PC-3 (cell line): Measurements from ENCODE around the gene MNT. TPM values are rescaled to one million over a fixed set of nuclear protein-coding genes. Genes with fewer than 3 reads are reported as not detected.

Experiments
- ATAC-seq: fragments of 200-7000 bp; cut with Tn5 transposase; 2 replicates; pipeline ENCODE4 v1.9.1; 2020; ENCODE audit warnings: mild to moderate bottlenecking, moderate library complexity
- BruUV-seq: library from RNA; stranded (reverse); fragments of 400-500 nt; replicated peaks from 2 replicates; lab custom pipeline; 2021; lab: Mats Ljungman, UMichigan
- CTCF ChIA-PET: fragments of 300-600 bp; sonication (Branson Sonifier 250); formaldehyde crosslinking; loops from one replicate; lab custom pipeline; 2022; ENCODE audit warnings: antibody characterized with exemption; lab: Charles Lee
- POLR2A ChIA-PET: fragments of 300-600 bp; sonication (Branson Sonifier 250); formaldehyde crosslinking; loops from one replicate; lab custom pipeline; 2022; ENCODE audit warnings: antibody characterized with exemption; ENCODE audit not compliant: unreplicated experiment; lab: Charles Lee
- DNase-seq: peaks from one replicate; pipeline ENCODE4 v3.0.0-alpha.2; 2015
- H2AFZ ChIP-seq: fragments of 300-600 bp; sonication (generic); 2 replicates; pipeline ENCODE4 v1.6.0; 2016; ENCODE audit warnings: antibody characterized with exemption, low read length
- H3F3A ChIP-seq: fragments of 300-600 bp; sonication (generic); one replicate; pipeline ENCODE4 v1.6.0; 2017; ENCODE audit warnings: antibody characterized with exemption, low read length, control low read depth, mild to moderate bottlenecking; ENCODE audit not compliant: unreplicated experiment
- H3K27ac ChIP-seq: fragments of 300-600 bp; sonication (generic); 2 replicates; pipeline ENCODE4 v1.5.1; 2016; ENCODE audit warnings: mild to moderate bottlenecking, low read length
- H3K27me3 ChIP-seq: fragments of 300-600 bp; sonication (generic); 2 replicates; pipeline ENCODE4 v1.6.1; 2016; ENCODE audit warnings: low read length, mixed read lengths
- H3K36me3 ChIP-seq: fragments of 300-600 bp; sonication (generic); 2 replicates; pipeline ENCODE4 v1.6.1; 2016; ENCODE audit warnings: low read depth, mixed run types, low read length, mixed read lengths
- H3K4me1 ChIP-seq: fragments of 300-600 bp; sonication (generic); 2 replicates; pipeline ENCODE4 v1.5.1; 2016; ENCODE audit warnings: low read length; ENCODE audit not compliant: insufficient read depth
- H3K4me2 ChIP-seq: fragments of 300-600 bp; sonication (generic); 2 replicates; pipeline ENCODE4 v1.6.0; 2016; ENCODE audit warnings: low read length
- H3K4me3 ChIP-seq: fragments of 300-600 bp; sonication (generic); 2 replicates; pipeline ENCODE4 v1.5.1; 2016; ENCODE audit warnings: mild to moderate bottlenecking, low read length, mixed read lengths
- H3K79me2 ChIP-seq: fragments of 300-600 bp; sonication (generic); 2 replicates; pipeline ENCODE4 v1.6.1; 2017; ENCODE audit warnings: low read length, mixed read lengths
- H3K9ac ChIP-seq: fragments of 300-600 bp; sonication (generic); 2 replicates; pipeline ENCODE4 v1.6.0; 2016; ENCODE audit warnings: mild to moderate bottlenecking, low read length
- H3K9me2 ChIP-seq: fragments of 300-600 bp; sonication (generic); replicated peaks from 2 replicates; pipeline ENCODE4 v1.6.1; 2016; ENCODE audit warnings: mixed run types, low read length, mixed read lengths
- H3K9me3 ChIP-seq: fragments of 300-600 bp; sonication (generic); 2 replicates; pipeline ENCODE4 v1.6.1; 2016; ENCODE audit warnings: low read length, mixed read lengths
- H4K20me1 ChIP-seq: fragments of 300-600 bp; sonication (generic); 2 replicates; pipeline ENCODE4 v1.6.1; 2016; ENCODE audit warnings: low read length, mixed read lengths
- EZH2 ChIP-seq: fragments of 300-600 bp; sonication (generic); IDR thresholded peaks from one replicate; pipeline ENCODE4 v1.6.1; 2017; ENCODE audit warnings: antibody characterized with exemption, mild to moderate bottlenecking, low read length; ENCODE audit not compliant: unreplicated experiment
- EZH2phosphoT487 ChIP-seq: fragments of 300-600 bp; sonication (generic); IDR thresholded peaks from 2 replicates; pipeline ENCODE4 v1.6.1; 2018; ENCODE audit warnings: mild to moderate bottlenecking, antibody characterized with exemption, low read length, borderline replicate concordance
- intact Hi-C: fragments of 100-400 bp; cut with micrococcal nuclease; formaldehyde crosslinking; loops from 2 replicates; pipeline ENCODE4 v1.9.0; 2023
- total RNA-seq: library from RNA; depleted of rRNA; stranded (reverse); fragments of >200 nt; gene quantifications from 2 replicates; pipeline ENCODE4 v1.2.3, GENCODE V29; 2014
- TF ChIP-seq, protein P1 (sequence below): fragments of 300-600 bp; sonication (generic); conservative IDR thresholded peaks from 2 replicates; pipeline ENCODE4 v1.5.1; 2017; ENCODE audit warnings: antibody characterized with exemption, low read depth, mild to moderate bottlenecking, low read length

MNT gene
- total RNA-seq, 1 experiment from 2014 or later, result 19.1 TPM

DNA sequence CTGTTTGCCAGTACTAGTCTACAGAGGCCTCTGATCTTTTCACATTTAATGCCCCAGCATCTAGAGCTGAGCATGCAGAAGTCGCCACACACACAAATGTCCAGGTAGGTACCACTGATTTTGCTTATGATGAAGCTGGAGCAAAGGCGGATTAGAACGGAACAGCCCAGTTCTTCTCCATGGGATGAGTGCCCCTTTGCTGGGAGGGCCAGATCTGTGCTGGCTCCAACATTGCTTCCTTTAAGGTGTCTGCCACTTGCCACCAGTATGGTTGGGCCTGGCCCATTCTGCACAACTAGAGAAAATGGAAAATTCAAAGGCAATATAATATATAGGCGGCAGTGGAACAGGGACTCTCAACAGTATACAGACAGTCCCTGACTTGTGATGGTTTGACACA lies 2.2 kb upstream of the MNT start:
- H2AFZ ChIP-seq, result no peak overlapping the region
- H4K20me1 ChIP-seq, result peaks cover 6% of the 10 kb centered on the region; the same call in 1 of the 2 replicates
- H3K27ac ChIP-seq, result 0 out of 2 replicates have a peak overlapping the region, but pooled peaks have one; percentile 5
- peaks cover 21% of the 10 kb centered on the region for H3K79me2 ChIP-seq
- no peaks in the 10 kb centered on the region for H3K9me2 ChIP-seq
- no peaks in the 10 kb centered on the region for H3K9me3 ChIP-seq
- DNase-seq (no peak), ATAC-seq (no peak)
- peaks cover 17% of the 10 kb centered on the region for H3F3A ChIP-seq
- TF ChIP-seq EZH2phosphoT487 (no peak), EZH2 (no peak)
- TF ChIP-seq, protein P1, sequence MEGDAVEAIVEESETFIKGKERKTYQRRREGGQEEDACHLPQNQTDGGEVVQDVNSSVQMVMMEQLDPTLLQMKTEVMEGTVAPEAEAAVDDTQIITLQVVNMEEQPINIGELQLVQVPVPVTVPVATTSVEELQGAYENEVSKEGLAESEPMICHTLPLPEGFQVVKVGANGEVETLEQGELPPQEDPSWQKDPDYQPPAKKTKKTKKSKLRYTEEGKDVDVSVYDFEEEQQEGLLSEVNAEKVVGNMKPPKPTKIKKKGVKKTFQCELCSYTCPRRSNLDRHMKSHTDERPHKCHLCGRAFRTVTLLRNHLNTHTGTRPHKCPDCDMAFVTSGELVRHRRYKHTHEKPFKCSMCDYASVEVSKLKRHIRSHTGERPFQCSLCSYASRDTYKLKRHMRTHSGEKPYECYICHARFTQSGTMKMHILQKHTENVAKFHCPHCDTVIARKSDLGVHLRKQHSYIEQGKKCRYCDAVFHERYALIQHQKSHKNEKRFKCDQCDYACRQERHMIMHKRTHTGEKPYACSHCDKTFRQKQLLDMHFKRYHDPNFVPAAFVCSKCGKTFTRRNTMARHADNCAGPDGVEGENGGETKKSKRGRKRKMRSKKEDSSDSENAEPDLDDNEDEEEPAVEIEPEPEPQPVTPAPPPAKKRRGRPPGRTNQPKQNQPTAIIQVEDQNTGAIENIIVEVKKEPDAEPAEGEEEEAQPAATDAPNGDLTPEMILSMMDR, result no peak
- no peaks in the 10 kb centered on the region for H3K36me3 ChIP-seq
- peaks cover 53% of the 10 kb centered on the region for H3K4me1 ChIP-seq
- intact Hi-C loops, result no loop called here
- no peak overlapping the region for H3K4me2 ChIP-seq
- H3K9ac ChIP-seq, result no peak overlapping the region
- BruUV-seq, result no TSS peak
- CTCF ChIA-PET, result no interaction called here
- no peaks in the 10 kb centered on the region for H3K27me3 ChIP-seq
- POLR2A ChIA-PET, result no interaction called here
- H3K4me3 ChIP-seq, result no peak overlapping the region

DNA sequence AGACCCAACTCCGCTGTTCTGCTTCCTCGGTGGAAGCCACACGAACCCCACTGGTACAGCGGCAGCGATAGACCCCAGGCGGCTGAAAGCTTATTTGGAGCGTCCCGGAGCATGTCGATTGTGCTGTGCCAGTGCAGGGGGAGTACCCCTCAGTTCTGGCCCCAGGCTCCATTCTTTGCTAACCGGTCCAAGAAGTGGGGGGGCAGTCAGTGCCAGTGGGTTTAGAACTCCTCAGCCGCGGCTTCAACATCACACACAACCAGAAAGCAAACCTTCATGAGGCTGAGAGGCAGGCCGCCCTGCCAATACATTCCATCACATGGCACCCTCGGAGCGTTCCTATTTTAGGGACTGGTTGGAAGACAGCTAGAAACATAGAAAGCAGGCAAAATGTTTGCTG lies 1.7 kb upstream of the MNT start:
- Histone ChIP-seq H3K9ac (peak overlapping the region; percentile 61), H3K9me2 (no peaks in the 10 kb centered on the region), H3K27ac (peak overlapping the region; percentile 57), H4K20me1 (peaks cover 10% of the 10 kb centered on the region; the same call in 1 of the 2 replicates), H3K4me3 (peak overlapping the region; percentile 62), H3K27me3 (no peaks in the 10 kb centered on the region), H2AFZ (no peak overlapping the region), H3K36me3 (no peaks in the 10 kb centered on the region), H3K4me1 (peaks cover 53% of the 10 kb centered on the region), H3K79me2 (peaks cover 26% of the 10 kb centered on the region), H3F3A (peaks cover 14% of the 10 kb centered on the region), H3K4me2 (peak overlapping the region; percentile 83), H3K9me3 (no peaks in the 10 kb centered on the region)
- ATAC-seq (no peak), DNase-seq (no peak)
- TSS peak; percentile 38 for BruUV-seq
- TF ChIP-seq EZH2phosphoT487, result no peak
- no peak for TF ChIP-seq EZH2
- TF ChIP-seq, protein P1, result no peak
- intact Hi-C loops, result no loop called here
- CTCF ChIA-PET, result interaction anchor here (0.6 kb wide), 1 partner anchor 1280 kb away, joined by 3 read pairs; no protein-coding TSS in a partner anchor
- POLR2A ChIA-PET, result interaction anchor here (0.7 kb wide), 2 partner anchors 109 to 754 kb away, joined by 3 to 10 read pairs; no protein-coding TSS in a partner anchor
